ENCODE measurements around the gene ARHGEF4. TPM values are rescaled to one million over a fixed set of nuclear protein-coding genes. Genes with fewer than 3 reads are reported as not detected.

The ARHGEF4 gene
- total RNA-seq, 1 donor from 2014 or later = 4.8 TPM

DNA sequence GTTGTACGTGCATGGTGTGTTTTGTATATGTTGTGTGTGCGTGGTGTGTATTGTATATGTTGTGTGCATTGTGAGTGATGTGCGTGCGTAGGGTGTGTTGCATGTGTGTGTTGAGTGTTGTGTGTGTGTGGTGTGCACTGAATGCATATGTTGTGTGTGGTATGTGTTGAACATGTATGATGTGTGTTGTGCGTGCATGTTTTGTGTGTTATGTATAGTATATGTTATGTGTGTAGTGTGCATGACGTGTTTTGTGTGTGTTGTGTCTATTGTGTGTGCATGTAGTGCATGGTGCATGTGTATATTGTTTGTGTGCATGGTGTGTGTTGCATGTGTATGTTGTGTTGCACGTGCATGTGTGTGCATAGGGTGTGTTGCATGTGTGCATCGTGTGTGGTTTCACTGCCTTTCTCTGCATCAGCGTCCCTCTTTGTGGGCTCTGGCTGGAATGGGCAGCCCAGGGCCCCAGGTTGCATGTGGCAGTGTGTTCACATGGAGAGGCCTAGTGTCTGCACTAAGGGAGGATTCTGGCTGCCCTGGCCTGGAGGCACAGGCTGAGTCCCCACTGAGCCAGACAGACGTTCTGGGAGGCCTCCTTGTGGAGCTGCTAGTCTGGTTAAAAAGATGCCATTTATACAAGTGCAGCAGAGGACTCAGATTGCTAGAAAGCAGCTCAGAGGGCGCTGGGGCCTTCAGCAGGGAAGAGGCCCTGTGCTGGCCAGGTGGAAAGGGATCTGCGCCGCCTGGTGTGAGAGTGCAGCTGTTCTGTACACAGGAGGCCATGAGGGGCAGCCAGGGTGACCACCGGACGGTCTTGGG, 149.3 kb downstream of the ARHGEF4 start:
- Mint-ChIP-seq H3K27ac (ENCODE audit: unreplicated experiment) (no peak overlapping the region), H3K27me3 (ENCODE audit: low read depth, unreplicated experiment) (no peaks in the 10 kb centered on the region), H3K36me3 (ENCODE audit: low read depth, unreplicated experiment) (no peaks in the 10 kb centered on the region), H3K9me3 (ENCODE audit: unreplicated experiment) (no peaks in the 10 kb centered on the region), H3K4me1 (ENCODE audit: low read depth, unreplicated experiment) (no peaks in the 10 kb centered on the region), H3K4me3 (ENCODE audit: unreplicated experiment) (no peak overlapping the region)
- H3K9me3 ChIP-seq (ENCODE audit: insufficient read depth, low read depth, low read length) = no peaks in the 10 kb centered on the region
- TF ChIP-seq EZH2 (IDR thresholded peaks at IDR 0.05; ENCODE audit: insufficient read depth, low read length) = no peak
- TF ChIP-seq, protein P1, sequence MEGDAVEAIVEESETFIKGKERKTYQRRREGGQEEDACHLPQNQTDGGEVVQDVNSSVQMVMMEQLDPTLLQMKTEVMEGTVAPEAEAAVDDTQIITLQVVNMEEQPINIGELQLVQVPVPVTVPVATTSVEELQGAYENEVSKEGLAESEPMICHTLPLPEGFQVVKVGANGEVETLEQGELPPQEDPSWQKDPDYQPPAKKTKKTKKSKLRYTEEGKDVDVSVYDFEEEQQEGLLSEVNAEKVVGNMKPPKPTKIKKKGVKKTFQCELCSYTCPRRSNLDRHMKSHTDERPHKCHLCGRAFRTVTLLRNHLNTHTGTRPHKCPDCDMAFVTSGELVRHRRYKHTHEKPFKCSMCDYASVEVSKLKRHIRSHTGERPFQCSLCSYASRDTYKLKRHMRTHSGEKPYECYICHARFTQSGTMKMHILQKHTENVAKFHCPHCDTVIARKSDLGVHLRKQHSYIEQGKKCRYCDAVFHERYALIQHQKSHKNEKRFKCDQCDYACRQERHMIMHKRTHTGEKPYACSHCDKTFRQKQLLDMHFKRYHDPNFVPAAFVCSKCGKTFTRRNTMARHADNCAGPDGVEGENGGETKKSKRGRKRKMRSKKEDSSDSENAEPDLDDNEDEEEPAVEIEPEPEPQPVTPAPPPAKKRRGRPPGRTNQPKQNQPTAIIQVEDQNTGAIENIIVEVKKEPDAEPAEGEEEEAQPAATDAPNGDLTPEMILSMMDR (IDR thresholded peaks at IDR 0.05; ENCODE audit: insufficient read depth, low read depth, low read length) = no peak
- no peak for FAIRE-seq
- no peaks in the 10 kb centered on the region for H3K4me1 ChIP-seq (ENCODE audit: insufficient read depth, low read length)
- H3K4me2 ChIP-seq (ENCODE audit: low read length) = no peak overlapping the region
- no peak overlapping the region for H2AFZ ChIP-seq (ENCODE audit: low read depth, low read length)
- no peaks in the 10 kb centered on the region for H3K27me3 ChIP-seq (ENCODE audit: insufficient read depth, low read length)
- no peaks in the 10 kb centered on the region for H4K20me1 ChIP-seq (ENCODE audit: insufficient read depth, low read length)
- no peaks in the 10 kb centered on the region for H3K79me2 ChIP-seq (ENCODE audit: insufficient read depth, low read length)
- no peak overlapping the region for H3K4me3 ChIP-seq (ENCODE audit: insufficient read depth, low read depth, low read length)
- H3K9ac ChIP-seq (ENCODE audit: low read length) = no peak overlapping the region
- H3K27ac ChIP-seq (ENCODE audit: low read depth, low read length) = no peak overlapping the region
- H3K36me3 ChIP-seq (ENCODE audit: insufficient read depth, low read length) = no peaks in the 10 kb centered on the region
- DNase-seq (ENCODE audit: low read depth) = no peak

DNA sequence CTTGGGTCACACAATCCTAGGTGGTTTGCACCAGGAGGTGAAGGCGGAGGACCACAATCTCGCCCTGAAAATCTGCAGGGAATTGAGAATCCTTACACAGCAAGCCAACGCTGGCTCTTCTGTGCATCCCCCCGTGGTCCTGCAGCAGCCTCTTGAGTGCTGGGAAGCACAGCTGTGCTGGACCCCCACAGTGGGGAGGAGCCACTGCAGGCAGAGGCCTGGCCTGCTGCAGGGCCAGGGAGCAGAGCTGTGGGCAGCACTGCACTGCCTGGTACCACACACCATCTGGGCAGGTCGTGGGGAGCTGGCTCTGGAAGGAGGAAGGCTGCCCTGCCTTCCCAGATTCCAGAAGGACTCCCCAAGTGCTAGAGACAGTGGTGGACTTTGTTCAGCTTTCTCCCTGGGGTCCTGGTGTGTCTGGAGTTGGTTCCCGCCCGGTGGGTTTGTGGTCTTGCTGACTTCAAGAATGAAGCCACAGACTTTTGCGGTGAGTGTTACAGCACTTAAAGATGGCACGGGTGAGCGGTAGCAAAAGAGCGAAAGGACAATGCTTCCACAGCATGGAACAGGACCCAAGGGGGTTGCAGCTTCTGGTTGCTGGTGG, 150.3 kb downstream of the ARHGEF4 start:
- no peak overlapping the region for H3K4me3 ChIP-seq (ENCODE audit: insufficient read depth, low read depth, low read length)
- FAIRE-seq (no peak), DNase-seq (ENCODE audit: low read depth) (no peak)
- H3K36me3 ChIP-seq (ENCODE audit: insufficient read depth, low read length) = no peaks in the 10 kb centered on the region
- H3K9me3 ChIP-seq (ENCODE audit: insufficient read depth, low read depth, low read length) = no peaks in the 10 kb centered on the region
- H3K36me3 Mint-ChIP-seq (ENCODE audit: low read depth, unreplicated experiment) = no peaks in the 10 kb centered on the region
- no peak overlapping the region for H3K4me2 ChIP-seq (ENCODE audit: low read length)
- H3K27ac Mint-ChIP-seq (ENCODE audit: unreplicated experiment) = no peak overlapping the region
- H3K9me3 Mint-ChIP-seq (ENCODE audit: unreplicated experiment) = no peaks in the 10 kb centered on the region
- H4K20me1 ChIP-seq (ENCODE audit: insufficient read depth, low read length) = no peaks in the 10 kb centered on the region
- H3K4me3 Mint-ChIP-seq (ENCODE audit: unreplicated experiment) = no peak overlapping the region
- H3K4me1 ChIP-seq (ENCODE audit: insufficient read depth, low read length) = no peaks in the 10 kb centered on the region
- TF ChIP-seq EZH2 (IDR thresholded peaks at IDR 0.05; ENCODE audit: insufficient read depth, low read length) = no peak
- TF ChIP-seq, protein P1 (IDR thresholded peaks at IDR 0.05; ENCODE audit: insufficient read depth, low read depth, low read length) = no peak
- H3K27me3 ChIP-seq (ENCODE audit: insufficient read depth, low read length) = no peaks in the 10 kb centered on the region
- no peak overlapping the region for H3K9ac ChIP-seq (ENCODE audit: low read length)
- no peaks in the 10 kb centered on the region for H3K4me1 Mint-ChIP-seq (ENCODE audit: low read depth, unreplicated experiment)
- H3K27ac ChIP-seq (ENCODE audit: low read depth, low read length) = no peak overlapping the region
- H3K79me2 ChIP-seq (ENCODE audit: insufficient read depth, low read length) = no peaks in the 10 kb centered on the region
- H2AFZ ChIP-seq (ENCODE audit: low read depth, low read length) = no peak overlapping the region
- no peaks in the 10 kb centered on the region for H3K27me3 Mint-ChIP-seq (ENCODE audit: low read depth, unreplicated experiment)

All from astrocyte (in vitro differentiated cells and primary cell).